GM21576 (cell line): Measurements from ENCODE around the gene CRTAC1.

Source experiments
- ATAC-seq: cut with Tn5 transposase; IDR thresholded peaks from one replicate; pipeline ENCODE4 v1.9.1; 2021; ENCODE audit warnings: mild to moderate bottlenecking, moderate library complexity; ENCODE audit not compliant: unreplicated experiment

Gene CRTAC1

DNA sequence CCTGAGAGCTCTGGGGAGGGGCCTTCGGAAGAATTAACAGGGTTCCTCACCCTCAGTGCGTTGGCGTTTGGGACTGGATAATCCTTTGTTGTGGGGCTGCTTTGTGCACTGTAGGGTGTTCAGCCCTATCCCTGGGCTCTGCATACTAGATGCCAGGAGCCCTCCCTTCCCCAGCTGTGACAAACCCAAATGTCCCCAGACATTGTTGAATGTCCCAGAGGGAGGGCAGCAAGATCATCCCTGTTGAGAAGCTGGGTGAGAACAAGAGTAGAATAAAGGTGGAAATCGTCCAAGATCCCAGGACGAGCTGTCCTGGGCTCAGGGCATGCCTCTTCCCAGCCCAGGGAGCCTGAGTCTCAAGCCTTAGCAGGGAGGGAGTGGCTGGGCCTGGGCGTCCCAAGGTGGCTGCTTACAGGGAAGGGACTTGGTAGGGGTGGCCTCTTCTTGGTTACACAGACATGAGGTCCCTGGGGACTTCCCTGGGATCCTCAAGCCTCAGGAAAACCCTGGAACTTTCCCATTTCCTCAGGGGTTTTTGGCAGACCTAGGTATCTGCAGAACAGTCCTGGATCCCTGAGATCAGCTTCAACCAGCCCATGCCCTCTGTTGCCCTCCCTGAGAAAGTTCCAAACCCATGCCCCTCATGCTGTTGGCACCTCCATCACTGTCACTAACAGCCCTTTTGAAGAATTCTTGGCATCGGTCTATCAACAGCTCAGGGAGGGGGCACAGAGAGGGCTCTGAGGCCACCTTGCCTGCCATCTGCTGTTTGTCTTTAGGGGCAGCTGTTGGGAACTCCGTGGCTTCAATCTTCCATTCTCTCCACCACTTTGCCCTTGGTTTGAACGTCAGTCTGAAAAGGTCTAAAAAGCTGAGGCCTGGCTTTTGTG is 127.0 kb downstream of the CRTAC1 start:
- no peak for ATAC-seq

- no peak for ATAC-seq
Measured at GRCh38 chr10:97901381-97901780, 129.0 kb downstream of the CRTAC1 start.

DNA sequence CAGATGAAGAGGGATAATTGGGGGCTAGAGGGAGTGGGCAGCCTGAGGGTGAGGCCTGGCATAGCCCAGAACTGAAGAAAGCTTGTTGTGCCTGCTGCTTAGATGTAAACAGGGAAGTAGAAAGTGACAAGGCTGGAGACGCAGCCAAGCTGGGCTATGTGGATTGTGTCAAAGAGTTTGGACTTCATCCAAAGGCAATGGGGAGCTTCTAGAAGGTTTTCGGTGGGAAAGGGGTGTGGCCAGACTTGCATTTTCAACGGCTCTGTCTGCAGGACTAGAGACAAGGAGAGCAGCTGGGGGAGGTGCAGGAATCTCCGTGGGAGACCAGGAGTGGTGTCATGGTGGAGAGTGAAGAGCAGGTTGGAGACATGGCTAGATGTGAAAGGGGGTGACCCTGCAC is 132.0 kb downstream of the CRTAC1 start:
- ATAC-seq: no peak

DNA sequence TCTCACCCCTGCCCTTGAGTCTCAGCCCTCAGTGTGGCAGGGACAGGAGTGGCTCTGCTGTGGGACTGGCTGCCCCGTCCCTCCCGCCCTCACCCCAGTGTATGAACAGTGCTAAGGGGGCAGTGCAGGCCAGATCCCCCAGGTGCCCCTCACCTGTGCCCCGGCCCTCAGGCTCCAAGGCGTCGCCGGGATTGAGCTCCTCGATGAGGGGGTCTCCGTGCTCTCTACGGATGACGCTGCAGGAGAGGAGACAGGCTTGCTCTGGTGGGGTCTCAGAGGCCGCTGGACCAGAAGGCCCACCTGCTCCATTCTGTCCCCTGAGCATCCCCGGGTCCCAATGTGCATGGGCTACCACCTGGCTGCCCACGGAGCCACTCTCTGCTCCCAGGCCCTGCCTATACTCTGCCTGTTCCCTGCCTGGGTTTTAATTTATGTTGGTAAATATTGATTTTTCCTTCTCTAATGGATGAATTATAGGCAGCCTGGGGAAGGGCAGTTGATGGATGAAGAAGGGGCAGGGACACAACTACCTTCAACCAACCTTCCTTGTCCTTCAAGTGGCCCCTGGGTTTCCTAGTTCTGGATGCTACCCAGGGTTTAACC is 133.6 kb downstream of the CRTAC1 start:
- no peak for ATAC-seq

DNA sequence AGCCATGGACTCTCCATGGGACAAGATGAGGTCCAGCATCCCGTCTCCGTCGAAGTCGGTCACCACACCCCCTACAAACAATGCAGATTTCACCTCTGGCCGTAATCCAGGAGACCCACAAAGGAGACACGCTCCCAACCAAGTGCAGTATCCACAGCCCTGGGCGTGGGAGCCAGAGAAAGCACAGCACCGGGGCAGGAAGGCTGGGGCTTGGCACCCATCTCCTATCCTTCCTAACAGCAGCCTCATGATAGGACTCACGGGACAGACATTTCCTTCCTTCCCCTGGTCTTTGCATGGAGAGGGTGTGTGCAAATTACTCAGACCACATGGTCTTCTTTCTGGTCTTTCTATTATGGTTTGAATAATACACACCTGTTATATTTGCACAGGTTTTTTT is 134.5 kb downstream of the CRTAC1 start:
- ATAC-seq: no peak

GRCh38 chr10:97895084-97895483 is 135.3 kb downstream of the CRTAC1 start:
- ATAC-seq: no peak

- ATAC-seq: no peak
Measured at GRCh38 chr10:97894092-97894491, 136.3 kb downstream of the CRTAC1 start.

DNA sequence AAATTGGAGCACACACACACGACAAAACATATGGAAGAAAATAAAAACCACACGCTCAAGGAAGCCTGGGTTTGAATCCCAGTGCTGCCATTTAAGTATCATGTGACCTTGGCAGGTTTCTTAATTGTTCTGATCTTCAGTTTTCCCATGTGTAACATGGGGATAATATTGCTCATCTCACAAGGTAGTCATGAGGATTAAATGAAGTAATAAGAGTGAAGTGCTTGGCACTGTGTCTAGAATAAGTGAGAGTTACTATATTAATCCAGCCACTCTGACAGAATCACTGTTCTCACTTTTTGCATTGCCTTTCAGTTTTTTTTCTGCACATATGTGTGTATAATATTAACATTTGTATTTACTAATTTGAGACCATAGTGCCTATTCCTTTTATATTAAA is 137.5 kb downstream of the CRTAC1 start:
- ATAC-seq: no peak

DNA sequence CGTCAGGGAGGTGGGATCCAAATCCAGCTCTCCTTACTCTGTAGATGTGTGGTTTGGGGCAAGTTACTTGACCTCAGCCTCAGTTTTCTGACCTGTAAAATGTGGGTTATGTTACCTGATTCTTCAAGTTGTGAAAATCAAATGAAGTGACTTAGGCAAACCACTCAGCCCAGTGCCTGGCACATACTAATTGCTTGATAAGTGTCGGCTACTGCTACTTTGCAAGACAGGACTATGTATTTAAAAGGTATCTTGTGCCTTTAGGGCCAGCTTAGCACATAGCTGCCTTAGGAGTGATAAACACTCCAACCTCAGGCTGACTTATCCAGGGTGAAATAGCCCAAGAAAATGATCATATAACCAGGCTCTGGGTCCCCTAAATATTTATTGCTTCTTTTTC is 137.9 kb downstream of the CRTAC1 start:
- no peak for ATAC-seq

- no peak for ATAC-seq
Measured at GRCh38 chr10:97891497-97892167, 138.8 kb downstream of the CRTAC1 start.

- ATAC-seq: no peak
Measured at GRCh38 chr10:97889461-97890265, 140.8 kb downstream of the CRTAC1 start.

DNA sequence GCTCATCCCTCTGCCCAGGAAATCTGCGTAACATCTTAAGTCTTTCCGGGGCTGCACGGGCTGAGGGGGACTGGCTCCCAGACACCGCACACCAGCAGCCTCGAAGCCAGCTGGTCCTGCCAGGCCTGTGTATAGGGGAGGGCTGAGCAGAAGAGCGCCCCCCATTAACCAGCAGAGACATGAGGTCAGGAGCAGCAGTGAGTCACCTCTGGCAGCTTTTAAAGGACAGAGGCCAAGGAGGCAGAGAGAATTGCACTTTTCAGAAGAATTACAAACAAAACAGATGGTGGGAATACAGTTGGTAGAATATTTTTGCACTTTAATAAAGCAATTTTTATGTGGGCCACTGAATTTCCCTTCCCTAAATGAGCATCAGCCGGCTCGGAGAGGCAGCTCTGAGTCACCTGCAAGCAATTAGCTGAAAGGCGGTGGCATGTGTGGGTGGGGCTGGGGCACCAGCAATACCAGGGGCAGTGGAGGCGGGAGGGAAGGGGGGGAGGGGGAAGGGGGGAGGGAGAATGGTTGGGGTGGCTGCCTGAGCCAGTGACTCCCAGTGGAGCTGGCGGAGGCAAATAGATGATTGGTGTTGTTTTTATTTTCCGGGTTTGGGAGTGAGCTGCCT is 141.7 kb downstream of the CRTAC1 start:
- no peak for ATAC-seq

- no peak for ATAC-seq
Measured at GRCh38 chr10:97888134-97888533, 142.3 kb downstream of the CRTAC1 start.

- ATAC-seq: no peak
Measured at GRCh38 chr10:97887399-97887798, 143.0 kb downstream of the CRTAC1 start.

GRCh38 chr10:97886286-97886685 is 144.1 kb downstream of the CRTAC1 start:
- no peak for ATAC-seq

- no peak for ATAC-seq
Measured at GRCh38 chr10:97883092-97883485, 147.3 kb downstream of the CRTAC1 start.

- no peak for ATAC-seq
Measured at GRCh38 chr10:97882142-97883091, 148.0 kb downstream of the CRTAC1 start.

- ATAC-seq: no peak
Measured at GRCh38 chr10:97880109-97880508, 150.3 kb downstream of the CRTAC1 start.

- ATAC-seq: no peak
Measured at GRCh38 chr10:97879241-97879640, 151.2 kb downstream of the CRTAC1 start.

- no peak for ATAC-seq
Measured at GRCh38 chr10:97876402-97876801, 154.0 kb downstream of the CRTAC1 start.
